ENCODE results near the gene CC2D2A.

Gene CC2D2A

GRCh38 chr4:15544248-15544729, 74.6 kb downstream of the CC2D2A start:
- H3K79me2 ChIP-seq (ENCODE audit: insufficient read depth, low read length) = no peaks in the 10 kb centered on the region
- no peaks in the 10 kb centered on the region for H3K9me2 ChIP-seq (replicated peaks; ENCODE audit: insufficient read depth, low read length)
- no peaks in the 10 kb centered on the region for H3K36me3 ChIP-seq (ENCODE audit: low read length)
- no peaks in the 10 kb centered on the region for H3K27me3 ChIP-seq (ENCODE audit: low read length)
- no peak for TF ChIP-seq CTCF (IDR thresholded peaks at IDR 0.05; ENCODE audit: insufficient read depth, low read length, poor library complexity, severe bottlenecking)
- TF ChIP-seq EZH2phosphoT487 (conservative IDR thresholded peaks at IDR 0.05; ENCODE audit: low read length) = no peak
- no peaks in the 10 kb centered on the region for H3F3A ChIP-seq (ENCODE audit: insufficient read depth)
- no peaks in the 10 kb centered on the region for H4K20me1 ChIP-seq (ENCODE audit: low read depth, low read length)
- no peak overlapping the region for H3K27ac ChIP-seq (ENCODE audit: low read depth, low read length)
- H3K9ac ChIP-seq (ENCODE audit: low read length) = no peak overlapping the region
- no peak overlapping the region for H2AFZ ChIP-seq (ENCODE audit: low read depth, low read length, severe bottlenecking)
- H3K4me2 ChIP-seq (ENCODE audit: low read depth, low read length, poor library complexity, severe bottlenecking) = no peak overlapping the region
- no peak overlapping the region for H3K4me3 ChIP-seq (ENCODE audit: insufficient read depth, low read length, poor library complexity, severe bottlenecking)
- H3K9me3 ChIP-seq (ENCODE audit: insufficient read depth, low read length) = no peaks in the 10 kb centered on the region

- TF ChIP-seq CTCF (IDR thresholded peaks at IDR 0.05; ENCODE audit: insufficient read depth, low read length, poor library complexity, severe bottlenecking) = no peak
- no peak for TF ChIP-seq EZH2phosphoT487 (conservative IDR thresholded peaks at IDR 0.05; ENCODE audit: low read length)
- no peaks in the 10 kb centered on the region for H3K9me3 ChIP-seq (ENCODE audit: insufficient read depth, low read length)
- no peaks in the 10 kb centered on the region for H3K9me2 ChIP-seq (replicated peaks; ENCODE audit: insufficient read depth, low read length)
- H3K4me3 ChIP-seq (ENCODE audit: insufficient read depth, low read length, poor library complexity, severe bottlenecking) = no peak overlapping the region
- no peaks in the 10 kb centered on the region for H3K36me3 ChIP-seq (ENCODE audit: low read length)
- H4K20me1 ChIP-seq (ENCODE audit: low read depth, low read length) = no peaks in the 10 kb centered on the region
- H3K9ac ChIP-seq (ENCODE audit: low read length) = no peak overlapping the region
- H3F3A ChIP-seq (ENCODE audit: insufficient read depth) = no peaks in the 10 kb centered on the region
- H3K27me3 ChIP-seq (ENCODE audit: low read length) = no peaks in the 10 kb centered on the region
- H3K4me2 ChIP-seq (ENCODE audit: low read depth, low read length, poor library complexity, severe bottlenecking) = no peak overlapping the region
- H2AFZ ChIP-seq (ENCODE audit: low read depth, low read length, severe bottlenecking) = no peak overlapping the region
- H3K27ac ChIP-seq (ENCODE audit: low read depth, low read length) = no peak overlapping the region
- no peaks in the 10 kb centered on the region for H3K79me2 ChIP-seq (ENCODE audit: insufficient read depth, low read length)
Observed at GRCh38 chr4:15545371-15545770, 75.7 kb downstream of the CC2D2A start.

- Histone ChIP-seq H3K9ac (ENCODE audit: low read length) (no peak overlapping the region), H3K4me3 (ENCODE audit: insufficient read depth, low read length, poor library complexity, severe bottlenecking) (no peak overlapping the region), H3K79me2 (ENCODE audit: insufficient read depth, low read length) (no peaks in the 10 kb centered on the region), H3K27ac (ENCODE audit: low read depth, low read length) (no peak overlapping the region), H3K27me3 (ENCODE audit: low read length) (no peaks in the 10 kb centered on the region), H2AFZ (ENCODE audit: low read depth, low read length, severe bottlenecking) (no peak overlapping the region), H3K9me2 (replicated peaks; ENCODE audit: insufficient read depth, low read length) (no peaks in the 10 kb centered on the region), H4K20me1 (ENCODE audit: low read depth, low read length) (no peaks in the 10 kb centered on the region), H3K36me3 (ENCODE audit: low read length) (no peaks in the 10 kb centered on the region), H3K9me3 (ENCODE audit: insufficient read depth, low read length) (no peaks in the 10 kb centered on the region), H3K4me2 (ENCODE audit: low read depth, low read length, poor library complexity, severe bottlenecking) (peak overlapping the region; percentile 14), H3F3A (ENCODE audit: insufficient read depth) (no peaks in the 10 kb centered on the region)
- TF ChIP-seq EZH2phosphoT487 (conservative IDR thresholded peaks at IDR 0.05; ENCODE audit: low read length) (no peak), CTCF (IDR thresholded peaks at IDR 0.05; ENCODE audit: insufficient read depth, low read length, poor library complexity, severe bottlenecking) (no peak)
Observed at GRCh38 chr4:15547392-15547791, 77.7 kb downstream of the CC2D2A start.
